ENCODE measurements around the gene PTRHD1. TPM values are rescaled to one million over a fixed set of nuclear protein-coding genes. Genes with fewer than 3 reads are reported as not detected.

PTRHD1 gene
- total RNA-seq, 4 donors from 2014 or later: 8.4 to 19.7 (median 14.4) TPM

DNA sequence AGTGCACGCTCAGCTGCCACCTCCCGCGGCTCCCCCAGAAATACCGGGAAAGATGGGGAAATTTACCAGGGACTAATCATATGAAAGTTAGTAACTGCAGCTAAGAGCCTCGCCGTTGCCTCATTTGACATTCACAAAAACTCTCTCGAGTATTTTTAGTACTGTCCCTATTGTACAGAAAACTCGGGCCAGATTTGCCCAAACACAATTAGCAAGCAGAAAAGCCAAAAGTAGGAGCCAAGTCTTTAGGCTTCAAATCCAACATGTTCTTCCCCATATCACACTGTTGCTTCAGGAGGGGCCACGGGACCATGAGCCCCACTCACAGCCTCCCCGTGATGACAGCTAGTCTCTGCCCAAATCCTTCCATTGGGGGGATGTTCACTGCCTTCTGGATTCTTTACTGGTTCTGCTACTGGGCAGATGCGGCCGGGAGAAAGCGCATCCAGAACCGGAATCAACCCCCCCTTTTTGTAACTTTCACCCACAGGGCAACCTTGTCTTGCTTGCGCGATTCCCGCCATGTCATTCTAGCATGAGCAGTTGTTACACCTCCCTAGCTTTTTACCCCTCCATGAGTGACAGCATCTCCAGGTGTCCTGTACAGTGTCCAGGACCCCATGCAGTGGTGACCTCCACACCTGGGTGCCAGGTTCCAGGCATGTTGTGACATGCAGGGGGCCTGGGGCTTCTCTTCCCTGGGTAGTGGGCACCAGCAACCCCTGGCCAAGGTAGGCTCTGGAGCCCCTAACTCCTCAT, 35.2 kb upstream of the PTRHD1 start:
- WGBS, 2 donors: 81% methylated on average over 17 of the region's 17 CpGs
- no peak for DNase-seq (ENCODE audit: low spot score in 2 of 2)
- H3K4me3 ChIP-seq: no peak overlapping the region
- H3K27me3 ChIP-seq: no peaks in the 10 kb centered on the region
- H3K36me3 ChIP-seq: peaks cover 3 to 71% (median 4%) of the 10 kb centered on the region in 3 donors
- TF ChIP-seq EP300 (IDR thresholded peaks at IDR 0.05) (no peak), CTCF (IDR thresholded peaks at IDR 0.05) (no peak), POLR2A (IDR thresholded peaks at IDR 0.05) (no peak)
- H3K9me3 ChIP-seq: no peaks in the 10 kb centered on the region
- peaks cover 0 to 18% (median 2%) of the 10 kb centered on the region in 4 donors for H3K4me1 ChIP-seq
- H3K27ac ChIP-seq: peak overlapping the region in 1 of 4 donors; percentile 41

GRCh38 chr2:24827321-24828237, 34.4 kb upstream of the PTRHD1 start:
- peaks cover 0 to 18% (median 2%) of the 10 kb centered on the region in 4 donors for H3K4me1 ChIP-seq
- WGBS, 2 donors: 30 to 61% methylated on average over 13 to 30 of the region's 30 CpGs
- peak; percentile 86 to 91 (median 89) for TF ChIP-seq CTCF (IDR thresholded peaks at IDR 0.05)
- TF ChIP-seq EP300 (IDR thresholded peaks at IDR 0.05): peak in 1 of 2 donors; percentile 8
- no peak for TF ChIP-seq POLR2A (IDR thresholded peaks at IDR 0.05)
- DNase-seq (ENCODE audit: low spot score in 2 of 2): peak; percentile 63 to 86
- H3K4me3 ChIP-seq: no peak overlapping the region
- H3K27ac ChIP-seq: peak overlapping the region in 1 of 4 donors; percentile 41
- H3K27me3 ChIP-seq: no peaks in the 10 kb centered on the region
- no peaks in the 10 kb centered on the region for H3K9me3 ChIP-seq
- peaks cover 3 to 72% (median 8%) of the 10 kb centered on the region in 3 donors for H3K36me3 ChIP-seq

DNA sequence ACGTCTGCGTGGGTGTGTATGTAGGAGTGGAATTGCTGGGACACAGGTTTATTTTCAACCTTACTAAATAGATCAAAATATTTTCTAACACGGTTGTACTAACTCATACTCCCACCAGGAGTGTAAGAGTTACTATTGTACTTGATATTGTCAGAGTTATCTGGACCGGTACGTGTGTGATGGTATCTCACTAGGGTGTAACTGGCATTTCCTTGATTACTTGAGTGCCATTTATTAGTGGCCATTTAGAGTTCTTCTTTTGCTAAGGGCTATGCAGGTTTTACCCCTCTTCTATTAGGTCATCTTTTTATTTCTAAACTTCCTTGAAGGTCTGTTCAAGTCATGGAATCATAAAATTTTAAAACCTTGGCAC, 33.6 kb upstream of the PTRHD1 start:
- Histone ChIP-seq H3K27ac (no peak overlapping the region), H3K4me3 (no peak overlapping the region), H3K36me3 (peaks cover 3 to 73% (median 14%) of the 10 kb centered on the region in 3 donors), H3K27me3 (no peaks in the 10 kb centered on the region), H3K9me3 (no peaks in the 10 kb centered on the region), H3K4me1 (peaks cover 0 to 15% (median 2%) of the 10 kb centered on the region in 4 donors)
- TF ChIP-seq EP300 (IDR thresholded peaks at IDR 0.05) (no peak), POLR2A (IDR thresholded peaks at IDR 0.05) (no peak), CTCF (IDR thresholded peaks at IDR 0.05) (no peak)
- DNase-seq (ENCODE audit: low spot score in 2 of 2): no peak
- WGBS, 2 donors: 58 to 61% methylated on average over 5 of the region's 5 CpGs

- no peak overlapping the region for H3K4me3 ChIP-seq
- H3K27me3 ChIP-seq: no peaks in the 10 kb centered on the region
- 84% methylated on average over 14 of the region's 14 CpGs for WGBS, 2 donors
- H3K36me3 ChIP-seq: peaks cover 3 to 75% (median 21%) of the 10 kb centered on the region in 3 donors
- H3K27ac ChIP-seq: no peak overlapping the region
- H3K4me1 ChIP-seq: peaks cover 0 to 15% (median 2%) of the 10 kb centered on the region in 4 donors
- no peak for DNase-seq (ENCODE audit: low spot score in 2 of 2)
- TF ChIP-seq CTCF (IDR thresholded peaks at IDR 0.05): no peak
- TF ChIP-seq EP300 (IDR thresholded peaks at IDR 0.05): no peak
- TF ChIP-seq POLR2A (IDR thresholded peaks at IDR 0.05): no peak
- no peaks in the 10 kb centered on the region for H3K9me3 ChIP-seq
These were observed 32.9 kb upstream of the PTRHD1 start for GRCh38 chr2:24825883-24826772.

All from tibial nerve (tissue), 4 donors.